ENCODE measurements around the gene SNED1.
"Not testable (repeated sequence)": the region's sequence is repeated elsewhere in the genome, so short reads cannot be mapped to it uniquely, and the experiment has no call there.

The SNED1 gene

DNA sequence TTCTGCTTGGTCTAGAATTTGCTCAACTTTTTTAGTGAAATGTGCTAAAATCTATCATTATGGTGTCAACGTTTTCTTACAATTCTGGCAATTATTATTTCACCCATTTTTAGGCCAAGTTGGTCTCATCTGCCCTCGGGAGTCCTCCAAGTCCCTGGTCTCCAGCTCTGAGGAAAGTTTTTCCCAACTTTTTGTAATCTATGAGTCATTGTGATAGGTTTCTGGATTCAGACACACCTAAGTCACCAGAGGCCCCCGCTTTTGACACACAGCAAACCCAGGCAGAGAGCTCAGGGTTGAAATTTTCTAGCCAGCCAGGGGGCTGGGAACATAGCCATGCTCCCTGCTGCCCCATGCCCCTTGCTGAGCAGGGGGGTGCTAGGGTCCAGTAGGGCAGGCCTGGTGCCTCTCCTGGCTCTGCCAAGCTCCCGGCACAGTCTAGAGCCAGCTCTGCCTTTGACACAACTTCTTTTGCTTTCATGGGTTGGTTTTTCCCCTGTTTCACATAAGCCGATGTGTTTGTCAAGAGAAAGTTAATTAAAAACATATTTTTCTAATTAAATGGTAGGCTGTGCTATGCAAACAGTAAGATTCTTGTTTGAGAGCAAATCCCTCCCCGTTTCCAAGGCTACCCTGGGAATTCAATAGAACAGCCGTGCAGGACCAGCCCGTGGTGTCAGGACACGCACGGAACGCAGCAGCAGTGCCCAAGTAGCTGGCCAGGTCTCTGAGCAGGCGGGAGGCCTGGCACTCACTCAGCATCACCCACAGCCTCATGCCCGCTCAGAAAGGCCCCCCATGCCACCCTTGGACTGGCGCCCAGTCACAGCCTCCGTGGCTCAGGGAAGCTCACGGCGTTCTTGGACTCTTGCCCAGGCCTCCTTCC, 25.5 kb upstream of the SNED1 start:
- DNase-seq (ENCODE audit: low read depth in 2 of 2) = no peak

DNA sequence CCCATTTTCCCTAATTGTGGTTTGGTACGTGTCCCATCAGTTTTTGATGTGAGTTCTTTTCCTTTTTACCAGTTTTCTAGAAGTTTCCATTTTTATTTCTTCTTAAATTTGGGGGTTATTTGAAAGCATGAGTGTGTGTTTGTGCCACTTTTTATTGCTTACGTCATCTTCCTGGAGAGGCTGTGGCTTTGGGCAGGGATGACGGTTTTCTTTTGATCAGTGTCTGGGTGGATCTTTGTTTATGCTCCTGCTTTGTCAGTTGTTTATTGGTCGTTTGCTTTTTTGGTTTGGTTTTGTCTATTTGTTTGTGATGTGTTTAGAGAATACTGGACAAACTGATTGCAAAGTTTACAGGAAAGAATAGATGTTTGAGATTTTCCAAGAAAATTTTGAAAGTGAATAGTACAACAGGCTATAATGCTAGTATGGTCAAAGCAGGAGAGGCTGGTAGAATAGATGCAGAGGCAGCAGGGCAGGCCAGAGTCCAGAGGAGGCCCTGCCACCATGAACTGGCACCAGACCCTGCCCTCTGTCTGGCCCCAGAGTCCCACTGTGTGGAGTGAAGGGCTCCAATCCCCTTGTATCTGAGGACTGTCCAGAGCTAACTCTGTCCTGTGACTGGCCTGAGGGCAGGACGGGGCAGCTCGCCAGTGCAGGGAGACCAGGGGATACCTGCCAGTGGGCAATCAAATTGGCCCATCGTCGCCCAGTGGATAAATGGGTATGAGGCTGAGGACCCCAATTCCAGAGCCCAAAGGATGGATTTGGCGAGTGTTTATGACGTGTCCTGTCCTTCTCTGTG, 23.4 kb upstream of the SNED1 start:
- DNase-seq (ENCODE audit: low read depth in 2 of 2) = no peak

GRCh38 chr2:240975903-240976302, 22.5 kb upstream of the SNED1 start:
- not testable (repeated sequence) for DNase-seq (ENCODE audit: low read depth in 2 of 2)

DNA sequence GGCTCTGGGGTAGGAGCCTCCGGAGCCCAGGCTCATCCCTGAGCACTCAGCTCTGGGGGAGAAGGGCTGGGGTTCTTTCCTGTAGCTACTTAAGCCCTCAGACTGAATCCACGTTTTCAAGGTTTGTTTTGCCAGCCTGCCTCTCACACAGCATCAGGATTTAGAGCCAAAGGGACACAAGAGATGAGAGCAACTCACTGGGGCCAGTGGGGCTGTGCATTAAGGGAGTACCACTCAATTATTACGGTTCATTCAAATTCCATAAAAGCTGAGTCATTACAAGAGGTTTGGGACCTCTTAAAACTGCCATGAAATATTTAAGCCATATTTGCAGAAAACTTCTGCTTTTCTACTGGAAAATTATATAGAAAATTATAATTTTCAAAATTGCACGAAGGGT, 17.1 kb upstream of the SNED1 start:
- DNase-seq (ENCODE audit: low read depth in 2 of 2) = no peak

DNA sequence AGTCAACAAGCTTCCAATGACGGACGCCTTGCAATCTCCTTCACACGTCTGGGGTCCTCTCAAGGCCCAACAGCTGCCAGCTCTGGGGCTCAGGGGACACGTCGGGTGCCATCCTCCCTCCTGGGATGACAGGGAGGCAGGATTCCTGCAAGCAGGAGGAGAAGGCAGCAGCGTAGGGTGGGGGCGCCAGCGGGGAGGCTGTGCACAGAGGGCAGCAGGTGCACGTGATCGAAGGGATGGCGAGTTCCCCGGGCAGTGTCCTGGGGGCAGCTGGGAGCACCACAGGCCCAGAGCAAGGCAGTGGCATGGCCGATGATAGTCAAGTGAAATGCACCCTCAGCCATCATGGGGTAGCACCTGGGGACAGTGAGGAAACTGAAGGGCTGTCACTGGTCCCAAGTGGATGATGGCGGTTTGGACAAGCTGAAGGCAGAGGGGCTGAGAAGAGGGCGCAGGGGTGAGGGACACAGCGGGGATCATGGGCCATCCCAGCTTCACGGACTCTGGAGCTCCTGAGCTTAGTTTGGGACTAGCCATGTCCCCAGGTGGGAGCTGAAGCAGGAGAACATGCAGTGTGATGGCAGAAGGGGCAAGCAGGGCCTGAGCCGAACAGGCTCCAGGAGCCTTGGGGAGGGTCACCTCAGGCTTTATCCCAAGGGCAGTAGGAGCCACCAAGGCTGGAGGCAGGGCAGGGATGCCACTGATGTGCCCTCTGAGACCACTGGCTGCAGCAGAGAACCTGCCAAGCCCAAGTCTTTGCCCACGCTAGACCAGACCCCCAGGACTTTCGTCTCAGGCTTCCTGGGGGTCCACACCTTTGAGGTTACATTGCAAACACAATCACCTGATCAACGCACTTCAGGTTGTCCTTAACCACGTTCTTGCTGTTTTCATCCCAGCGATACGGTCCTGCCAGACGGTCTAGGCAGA, 16.3 kb upstream of the SNED1 start:
- no peak for DNase-seq (ENCODE audit: low read depth in 2 of 2)

DNA sequence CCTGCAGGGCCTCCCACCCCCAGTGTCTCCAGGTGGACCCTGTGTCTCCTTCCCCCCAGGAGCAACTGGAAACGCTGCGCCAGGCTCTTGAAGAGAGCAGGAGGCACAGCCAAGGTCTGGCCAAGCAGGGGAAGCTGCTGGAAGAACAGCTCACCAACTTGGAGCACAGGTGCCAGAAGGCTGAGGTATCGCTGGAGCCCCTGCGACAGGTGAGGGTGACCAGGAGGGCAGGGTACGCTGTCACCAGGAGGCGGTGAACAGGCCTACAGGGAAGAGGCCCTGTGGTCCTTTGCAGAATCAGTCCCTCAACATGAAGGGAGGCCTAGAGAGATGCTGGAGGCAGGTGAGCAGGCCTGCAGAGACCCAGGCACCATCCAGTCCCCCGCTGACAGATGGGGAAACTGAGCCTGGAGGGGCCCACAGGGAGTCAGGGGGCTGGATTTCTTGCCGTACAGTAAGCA, 15.6 kb upstream of the SNED1 start:
- no peak for DNase-seq (ENCODE audit: low read depth in 2 of 2)

GRCh38 chr2:240983361-240983995, 14.9 kb upstream of the SNED1 start:
- peak; percentile 12 to 24 for DNase-seq (ENCODE audit: low read depth in 2 of 2)

GRCh38 chr2:240983996-240984498, 14.4 kb upstream of the SNED1 start:
- DNase-seq (ENCODE audit: low read depth in 2 of 2) = no peak

DNA sequence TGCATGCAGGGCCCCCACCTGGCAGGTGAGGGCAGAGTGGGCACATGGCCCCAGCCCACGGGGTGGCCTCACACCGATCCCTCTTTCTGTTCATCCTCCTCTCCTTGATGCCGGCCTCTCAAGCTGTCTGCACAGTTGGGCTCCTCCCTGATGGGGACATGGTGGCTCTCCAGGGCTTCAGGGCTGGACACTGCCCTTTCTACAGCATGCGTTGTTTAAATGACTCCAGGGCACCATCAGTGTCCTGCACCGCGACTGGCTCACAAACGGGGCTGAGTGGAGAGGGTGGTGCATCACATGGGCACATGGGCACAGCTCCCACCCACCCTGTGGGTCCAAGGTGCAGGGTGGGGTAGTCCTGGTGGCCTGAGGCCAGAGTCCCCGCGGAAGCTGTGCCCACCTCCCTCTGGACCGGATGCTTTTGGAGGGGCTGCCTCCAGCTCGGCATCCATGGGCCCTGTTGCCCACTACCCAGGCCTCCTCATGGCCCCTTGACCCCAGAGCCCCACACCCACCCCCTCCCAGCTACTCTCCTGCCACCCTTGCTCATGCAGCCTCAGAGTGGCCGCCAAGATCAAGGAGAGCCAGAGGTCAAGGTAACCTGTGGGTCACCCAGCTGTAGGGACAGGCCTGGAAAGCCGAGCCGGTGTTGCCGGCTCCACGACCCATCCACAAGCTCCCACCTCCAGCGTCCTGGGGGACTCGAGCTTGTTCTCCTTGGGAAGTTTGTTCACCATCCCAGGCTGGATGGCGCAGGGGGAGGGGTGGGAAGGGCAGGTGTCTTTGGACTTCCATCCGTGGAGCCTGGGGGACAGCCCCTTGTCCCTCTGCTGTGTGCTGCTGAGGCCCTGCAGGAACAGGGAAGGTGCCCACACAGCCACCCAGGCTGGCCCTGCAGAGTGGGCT, 12.3 kb upstream of the SNED1 start:
- DNase-seq (ENCODE audit: low read depth in 2 of 2) = no peak

DNA sequence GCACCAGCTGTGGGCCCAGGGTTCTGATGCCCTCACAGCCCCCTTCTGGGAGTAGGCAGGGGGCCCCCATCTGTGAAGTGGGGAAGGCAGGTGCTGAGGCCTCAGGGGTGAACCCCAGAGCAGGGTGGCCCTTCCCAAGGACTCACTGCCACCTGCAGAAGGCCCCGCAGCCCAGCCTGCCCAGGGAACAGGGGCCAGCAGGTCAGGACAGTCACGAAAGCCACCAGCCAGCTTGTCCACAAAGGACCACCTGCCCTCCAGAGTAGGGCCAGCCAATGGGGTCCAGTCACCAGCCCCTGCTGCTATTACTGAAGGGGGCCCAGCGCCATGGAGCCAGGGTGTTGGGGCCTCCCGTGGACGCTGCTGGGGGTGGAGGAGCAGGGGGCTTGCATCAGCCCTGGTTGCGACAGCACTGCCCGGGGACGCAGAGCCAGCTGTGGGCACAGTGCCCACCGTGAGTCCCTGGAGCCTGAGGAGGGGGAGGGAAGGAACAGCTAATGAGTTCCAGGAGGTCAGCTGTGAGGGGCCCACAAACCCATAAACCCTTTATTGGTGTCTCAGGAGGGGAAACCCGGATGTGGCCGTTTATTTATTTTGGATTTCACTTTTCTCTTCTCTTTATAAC, 11.5 kb upstream of the SNED1 start:
- no peak for DNase-seq (ENCODE audit: low read depth in 2 of 2)

GRCh38 chr2:240987588-240987987, 10.8 kb upstream of the SNED1 start:
- DNase-seq (ENCODE audit: low read depth in 2 of 2) = no peak

GRCh38 chr2:240988146-240988545, 10.3 kb upstream of the SNED1 start:
- DNase-seq (ENCODE audit: low read depth in 2 of 2) = no peak

GRCh38 chr2:240988571-240989271, 9.7 kb upstream of the SNED1 start:
- no peak for DNase-seq (ENCODE audit: low read depth in 2 of 2)

GRCh38 chr2:240989451-240990265, 8.8 kb upstream of the SNED1 start:
- DNase-seq (ENCODE audit: low read depth in 2 of 2) = no peak

DNA sequence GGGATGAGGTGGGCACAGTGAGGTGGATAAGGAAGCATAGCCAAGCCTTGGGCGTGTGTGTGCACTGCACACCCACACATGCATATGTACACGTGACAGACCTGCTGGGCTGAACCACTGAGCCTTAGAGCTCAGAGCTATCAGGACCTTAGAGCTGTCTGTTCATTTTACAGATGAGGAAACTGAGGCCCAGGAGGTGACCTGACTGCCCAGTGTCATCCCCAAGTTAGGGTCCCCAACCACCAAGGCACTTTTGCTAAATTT, 8.2 kb upstream of the SNED1 start:
- no peak for DNase-seq (ENCODE audit: low read depth in 2 of 2)

- no peak for DNase-seq (ENCODE audit: low read depth in 2 of 2)
These were observed 7.6 kb upstream of the SNED1 start for GRCh38 chr2:240990726-240991377.

DNA sequence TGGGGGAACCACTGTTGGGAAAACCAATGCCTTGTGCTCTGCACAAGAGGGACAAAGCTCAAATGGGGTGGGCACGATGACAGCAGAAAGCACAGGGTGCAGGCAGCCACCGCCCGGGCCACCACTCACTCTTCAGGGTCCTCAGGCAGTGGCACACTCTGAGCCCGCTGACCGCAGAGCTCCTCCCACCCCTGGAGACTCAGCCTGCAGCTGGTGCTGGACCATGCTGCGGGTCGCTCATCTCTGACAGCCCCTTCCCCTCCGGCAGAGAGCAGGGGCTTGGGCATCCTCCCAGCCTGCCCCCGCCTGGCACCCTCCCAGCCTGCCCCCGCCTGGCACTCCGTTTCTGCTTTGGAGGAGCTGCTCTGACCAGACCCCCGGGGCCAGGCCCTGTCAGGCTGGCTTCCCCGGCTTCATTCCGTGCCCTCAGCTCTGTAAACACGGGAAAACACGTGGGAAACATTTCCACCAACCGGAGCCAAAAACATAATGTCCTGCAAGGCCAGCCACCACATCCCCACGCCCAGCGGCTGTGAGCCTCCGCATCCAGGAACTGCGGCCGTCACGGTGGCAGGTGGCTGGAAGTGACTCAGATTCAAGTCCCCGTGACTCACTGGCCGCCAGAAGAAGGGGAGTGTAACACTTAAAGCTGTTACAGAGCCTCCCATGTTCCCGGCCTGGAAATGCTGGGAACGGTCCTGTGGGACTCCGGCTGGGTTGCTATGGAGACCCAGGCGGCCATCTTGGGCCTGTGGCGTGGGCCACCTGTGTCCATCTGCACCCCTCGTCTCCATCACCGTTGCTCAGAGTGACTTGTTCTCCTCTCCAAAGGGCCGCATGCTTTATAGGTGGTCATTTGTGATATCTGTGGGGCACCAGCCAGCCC, 6.8 kb upstream of the SNED1 start:
- DNase-seq (ENCODE audit: low read depth in 2 of 2) = no peak
